HL-60 (cell line): ENCODE measurements around the gene NCDN.

ENCODE experiments used
- DNase-seq, 2 experiments: peaks; one replicate each; pipeline ENCODE4 v3.0.0-alpha.2; 2010 to 2020; ENCODE audit warnings: low read depth in 1 of 2, low spot score in 1 of 2
- H3K27ac ChIP-seq: fragments of 250-450 bp; sonication (Bioruptor Pico); replicated peaks from 2 replicates; pipeline ENCODE4 v1.5.1; 2020; ENCODE audit warnings: mild to moderate bottlenecking, moderate library complexity
- H3K27me3 ChIP-seq: fragments of 250-450 bp; sonication (Bioruptor Pico); 2 replicates; pipeline ENCODE4 v1.5.1; 2021; ENCODE audit warnings: mild to moderate bottlenecking, moderate library complexity; ENCODE audit not compliant: insufficient read depth, poor library complexity, severe bottlenecking
- H3K4me3 ChIP-seq: replicated peaks from 2 replicates; pipeline ENCODE4 v1.5.1; 2011; ENCODE audit warnings: mild to moderate bottlenecking, control low read depth, low read length; ENCODE audit not compliant: insufficient read depth
- GABPA ChIP-seq: IDR thresholded peaks from 2 replicates; pipeline ENCODE4 v1.6.1; 2012; ENCODE audit warnings: low read depth
- POLR2AphosphoS5 ChIP-seq: IDR thresholded peaks from 2 replicates; pipeline ENCODE4 v1.6.1; 2012; ENCODE audit warnings: low read depth
- SPI1 ChIP-seq: IDR thresholded peaks from 2 replicates; pipeline ENCODE4 v1.6.1; 2012; ENCODE audit warnings: low read depth, mild to moderate bottlenecking, borderline replicate concordance
- TF ChIP-seq, protein P1 (sequence below): IDR thresholded peaks from one replicate; pipeline ENCODE4 v1.5.1; 2011; ENCODE audit warnings: low read length, control low read depth, inconsistent platforms; ENCODE audit not compliant: insufficient read depth
- TF ChIP-seq, protein P2 (sequence below): IDR thresholded peaks from 2 replicates; pipeline ENCODE4 v1.6.1; 2012; ENCODE audit warnings: low read depth; ENCODE audit not compliant: insufficient replicate concordance

The NCDN gene

DNA sequence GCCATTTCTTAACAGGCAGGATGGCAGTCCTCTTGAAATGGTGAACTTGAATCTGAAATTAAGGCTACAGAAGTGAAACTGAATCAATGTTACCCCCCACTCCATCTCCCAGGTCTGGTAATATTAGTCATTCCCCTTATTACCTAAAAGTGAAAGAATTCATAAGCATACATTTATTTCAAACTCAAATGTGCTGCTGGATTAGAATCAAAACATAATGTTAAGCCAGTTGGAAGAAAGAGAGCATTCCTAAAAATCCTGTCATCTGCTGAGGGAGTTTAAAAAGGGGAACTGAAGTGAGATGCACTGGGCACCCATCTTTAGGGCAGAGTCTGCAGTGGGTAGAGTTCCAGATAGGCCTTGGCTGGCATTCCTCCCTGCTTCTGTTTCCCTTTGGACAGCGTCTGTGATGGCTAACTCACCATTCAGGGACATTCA is 17.8 kb upstream of the NCDN start:
- DNase-seq: no peak
- no peak for TF ChIP-seq POLR2AphosphoS5
- peak; percentile 94 for TF ChIP-seq SPI1

GRCh38 chr1:35544976-35545375 is 12.6 kb upstream of the NCDN start:
- Histone ChIP-seq H3K4me3 (no peak overlapping the region), H3K27ac (no peak overlapping the region; the same call in 1 of the 2 replicates), H3K27me3 (no peaks in the 10 kb centered on the region)
- DNase-seq: peak; percentile 69 to 88
- TF ChIP-seq, protein P1, sequence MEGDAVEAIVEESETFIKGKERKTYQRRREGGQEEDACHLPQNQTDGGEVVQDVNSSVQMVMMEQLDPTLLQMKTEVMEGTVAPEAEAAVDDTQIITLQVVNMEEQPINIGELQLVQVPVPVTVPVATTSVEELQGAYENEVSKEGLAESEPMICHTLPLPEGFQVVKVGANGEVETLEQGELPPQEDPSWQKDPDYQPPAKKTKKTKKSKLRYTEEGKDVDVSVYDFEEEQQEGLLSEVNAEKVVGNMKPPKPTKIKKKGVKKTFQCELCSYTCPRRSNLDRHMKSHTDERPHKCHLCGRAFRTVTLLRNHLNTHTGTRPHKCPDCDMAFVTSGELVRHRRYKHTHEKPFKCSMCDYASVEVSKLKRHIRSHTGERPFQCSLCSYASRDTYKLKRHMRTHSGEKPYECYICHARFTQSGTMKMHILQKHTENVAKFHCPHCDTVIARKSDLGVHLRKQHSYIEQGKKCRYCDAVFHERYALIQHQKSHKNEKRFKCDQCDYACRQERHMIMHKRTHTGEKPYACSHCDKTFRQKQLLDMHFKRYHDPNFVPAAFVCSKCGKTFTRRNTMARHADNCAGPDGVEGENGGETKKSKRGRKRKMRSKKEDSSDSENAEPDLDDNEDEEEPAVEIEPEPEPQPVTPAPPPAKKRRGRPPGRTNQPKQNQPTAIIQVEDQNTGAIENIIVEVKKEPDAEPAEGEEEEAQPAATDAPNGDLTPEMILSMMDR: peak; percentile 44
- TF ChIP-seq POLR2AphosphoS5 (peak; percentile 35; the same call in 1 of the 2 replicates), SPI1 (no peak)
- TF ChIP-seq, protein P2, sequence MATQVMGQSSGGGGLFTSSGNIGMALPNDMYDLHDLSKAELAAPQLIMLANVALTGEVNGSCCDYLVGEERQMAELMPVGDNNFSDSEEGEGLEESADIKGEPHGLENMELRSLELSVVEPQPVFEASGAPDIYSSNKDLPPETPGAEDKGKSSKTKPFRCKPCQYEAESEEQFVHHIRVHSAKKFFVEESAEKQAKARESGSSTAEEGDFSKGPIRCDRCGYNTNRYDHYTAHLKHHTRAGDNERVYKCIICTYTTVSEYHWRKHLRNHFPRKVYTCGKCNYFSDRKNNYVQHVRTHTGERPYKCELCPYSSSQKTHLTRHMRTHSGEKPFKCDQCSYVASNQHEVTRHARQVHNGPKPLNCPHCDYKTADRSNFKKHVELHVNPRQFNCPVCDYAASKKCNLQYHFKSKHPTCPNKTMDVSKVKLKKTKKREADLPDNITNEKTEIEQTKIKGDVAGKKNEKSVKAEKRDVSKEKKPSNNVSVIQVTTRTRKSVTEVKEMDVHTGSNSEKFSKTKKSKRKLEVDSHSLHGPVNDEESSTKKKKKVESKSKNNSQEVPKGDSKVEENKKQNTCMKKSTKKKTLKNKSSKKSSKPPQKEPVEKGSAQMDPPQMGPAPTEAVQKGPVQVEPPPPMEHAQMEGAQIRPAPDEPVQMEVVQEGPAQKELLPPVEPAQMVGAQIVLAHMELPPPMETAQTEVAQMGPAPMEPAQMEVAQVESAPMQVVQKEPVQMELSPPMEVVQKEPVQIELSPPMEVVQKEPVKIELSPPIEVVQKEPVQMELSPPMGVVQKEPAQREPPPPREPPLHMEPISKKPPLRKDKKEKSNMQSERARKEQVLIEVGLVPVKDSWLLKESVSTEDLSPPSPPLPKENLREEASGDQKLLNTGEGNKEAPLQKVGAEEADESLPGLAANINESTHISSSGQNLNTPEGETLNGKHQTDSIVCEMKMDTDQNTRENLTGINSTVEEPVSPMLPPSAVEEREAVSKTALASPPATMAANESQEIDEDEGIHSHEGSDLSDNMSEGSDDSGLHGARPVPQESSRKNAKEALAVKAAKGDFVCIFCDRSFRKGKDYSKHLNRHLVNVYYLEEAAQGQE: no peak

More for the DNA sequence above, 17.8 kb upstream of the NCDN start:
- Histone ChIP-seq H3K27me3 (no peaks in the 10 kb centered on the region), H3K27ac (no peak overlapping the region), H3K4me3 (no peak overlapping the region)

DNA sequence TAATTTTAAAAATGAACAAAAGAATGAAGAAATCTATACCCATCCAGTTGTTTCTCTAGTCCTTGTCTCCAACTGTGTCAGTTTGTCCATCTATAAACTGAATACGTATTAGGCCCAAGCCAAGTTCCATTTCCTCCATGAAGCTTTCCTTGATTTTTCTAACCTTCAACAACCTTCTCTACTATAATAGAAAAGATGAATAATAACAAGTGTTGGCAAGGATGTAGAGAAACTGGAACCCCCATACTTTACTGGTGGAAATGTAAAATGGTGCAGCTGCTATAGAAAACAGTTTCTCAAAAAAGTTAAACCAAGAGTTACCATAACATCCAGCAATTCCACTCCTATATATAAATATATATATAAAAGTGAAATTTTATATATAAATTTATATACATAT is 11.0 kb upstream of the NCDN start:
- no peak for DNase-seq
- H3K27me3 ChIP-seq: no peaks in the 10 kb centered on the region
- TF ChIP-seq POLR2AphosphoS5 (no peak), SPI1 (no peak), GABPA (no peak)
- TF ChIP-seq, protein P2: no peak
- TF ChIP-seq, protein P1: no peak
- no peak overlapping the region for H3K4me3 ChIP-seq
- H3K27ac ChIP-seq: no peak overlapping the region

DNA sequence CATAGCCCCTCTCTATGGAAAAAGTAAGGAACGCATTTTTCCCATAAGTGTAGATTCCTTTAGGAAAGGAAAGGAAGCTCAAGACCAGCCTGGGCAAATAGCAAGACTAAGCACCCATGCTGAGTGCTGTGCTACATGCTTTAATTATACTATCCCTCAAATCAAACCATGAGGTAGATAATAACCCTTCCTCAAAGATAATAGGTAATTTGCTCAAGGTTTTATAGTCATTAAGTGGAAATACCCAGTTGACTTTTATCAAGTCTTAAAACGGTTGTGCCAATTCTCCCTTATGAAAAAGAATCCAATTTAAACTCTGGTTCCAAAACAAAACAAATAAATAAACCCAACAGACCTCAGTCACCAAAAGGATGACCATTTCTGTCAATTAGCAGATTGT is 3.7 kb upstream of the NCDN start:
- TF ChIP-seq, protein P1: no peak
- TF ChIP-seq POLR2AphosphoS5: no peak
- TF ChIP-seq GABPA: no peak
- TF ChIP-seq SPI1: no peak
- TF ChIP-seq, protein P2: no peak
- no peak overlapping the region for H3K27ac ChIP-seq
- no peak for DNase-seq

More for the DNA sequence above, 3.7 kb upstream of the NCDN start:
- no peaks in the 10 kb centered on the region for H3K27me3 ChIP-seq
- H3K4me3 ChIP-seq: no peak overlapping the region
